Measurements from ENCODE around the gene HOXA6. TPM values are rescaled to one million over a fixed set of nuclear protein-coding genes. Genes with fewer than 3 reads are reported as not detected.

HOXA6 gene
- total RNA-seq, 2 experiments from 2014 or later, result not detected

DNA sequence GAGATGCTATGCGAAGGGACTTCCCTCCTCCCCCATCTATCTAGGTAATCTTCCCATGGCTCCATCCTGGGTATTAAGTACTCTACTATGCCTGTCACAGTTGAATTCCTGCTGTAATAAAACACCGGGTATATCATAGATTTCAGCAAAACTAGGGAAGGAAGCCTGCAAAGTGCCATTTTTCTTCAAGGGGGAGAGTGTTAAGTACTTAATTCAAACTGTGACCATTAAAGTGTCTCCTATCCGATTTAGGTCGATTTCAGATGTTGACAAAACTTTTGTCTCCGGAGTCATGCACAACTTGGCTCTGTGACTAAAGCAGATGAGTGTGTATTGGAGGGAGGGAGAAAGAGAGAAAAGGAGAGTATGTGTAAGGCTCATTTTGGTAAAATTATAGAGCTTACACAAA, 21.6 kb downstream of the HOXA6 start:
- H3K9me3 ChIP-seq (ENCODE audit: control insufficient read depth in 1 of 2, insufficient read depth in 1 of 2, low read length in 2 of 2), result peaks cover 0 to 12% of the 10 kb centered on the region in 2 experiments
- peaks cover 5% of the 10 kb centered on the region for H3K4me1 ChIP-seq (ENCODE audit: insufficient read depth, low read length)
- H3K27me3 ChIP-seq (ENCODE audit: control insufficient read depth in 1 of 2, insufficient read depth in 2 of 2, low read length in 2 of 2), result peaks cover 11 to 15% of the 10 kb centered on the region in 2 experiments
- intact Hi-C loops (cut with DNase I, micrococcal nuclease), result no loop called here
- Mint-ChIP-seq H3K27me3 (peaks cover 42% of the 10 kb centered on the region), H3K4me3 (no peak overlapping the region), H3K4me1 (ENCODE audit: low read depth) (no peaks in the 10 kb centered on the region), H3K9me3 (no peaks in the 10 kb centered on the region), H3K36me3 (ENCODE audit: low read depth) (no peaks in the 10 kb centered on the region), H3K27ac (no peak overlapping the region)
- no peak for ATAC-seq (ENCODE audit: poor library complexity)
- CTCF ChIA-PET, result no interaction called here
- TF ChIP-seq, protein P1, sequence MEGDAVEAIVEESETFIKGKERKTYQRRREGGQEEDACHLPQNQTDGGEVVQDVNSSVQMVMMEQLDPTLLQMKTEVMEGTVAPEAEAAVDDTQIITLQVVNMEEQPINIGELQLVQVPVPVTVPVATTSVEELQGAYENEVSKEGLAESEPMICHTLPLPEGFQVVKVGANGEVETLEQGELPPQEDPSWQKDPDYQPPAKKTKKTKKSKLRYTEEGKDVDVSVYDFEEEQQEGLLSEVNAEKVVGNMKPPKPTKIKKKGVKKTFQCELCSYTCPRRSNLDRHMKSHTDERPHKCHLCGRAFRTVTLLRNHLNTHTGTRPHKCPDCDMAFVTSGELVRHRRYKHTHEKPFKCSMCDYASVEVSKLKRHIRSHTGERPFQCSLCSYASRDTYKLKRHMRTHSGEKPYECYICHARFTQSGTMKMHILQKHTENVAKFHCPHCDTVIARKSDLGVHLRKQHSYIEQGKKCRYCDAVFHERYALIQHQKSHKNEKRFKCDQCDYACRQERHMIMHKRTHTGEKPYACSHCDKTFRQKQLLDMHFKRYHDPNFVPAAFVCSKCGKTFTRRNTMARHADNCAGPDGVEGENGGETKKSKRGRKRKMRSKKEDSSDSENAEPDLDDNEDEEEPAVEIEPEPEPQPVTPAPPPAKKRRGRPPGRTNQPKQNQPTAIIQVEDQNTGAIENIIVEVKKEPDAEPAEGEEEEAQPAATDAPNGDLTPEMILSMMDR (IDR thresholded peaks at IDR 0.05), result no peak
- no peak overlapping the region for H3K27ac ChIP-seq (ENCODE audit: low read depth in 1 of 2, low read length in 2 of 2)
- H3K36me3 ChIP-seq (ENCODE audit: insufficient read depth, low read length), result no peaks in the 10 kb centered on the region
- H3K4me3 ChIP-seq (ENCODE audit: low read length), result no peak overlapping the region
- no peak for DNase-seq
- POLR2A ChIA-PET, result no interaction called here

DNA sequence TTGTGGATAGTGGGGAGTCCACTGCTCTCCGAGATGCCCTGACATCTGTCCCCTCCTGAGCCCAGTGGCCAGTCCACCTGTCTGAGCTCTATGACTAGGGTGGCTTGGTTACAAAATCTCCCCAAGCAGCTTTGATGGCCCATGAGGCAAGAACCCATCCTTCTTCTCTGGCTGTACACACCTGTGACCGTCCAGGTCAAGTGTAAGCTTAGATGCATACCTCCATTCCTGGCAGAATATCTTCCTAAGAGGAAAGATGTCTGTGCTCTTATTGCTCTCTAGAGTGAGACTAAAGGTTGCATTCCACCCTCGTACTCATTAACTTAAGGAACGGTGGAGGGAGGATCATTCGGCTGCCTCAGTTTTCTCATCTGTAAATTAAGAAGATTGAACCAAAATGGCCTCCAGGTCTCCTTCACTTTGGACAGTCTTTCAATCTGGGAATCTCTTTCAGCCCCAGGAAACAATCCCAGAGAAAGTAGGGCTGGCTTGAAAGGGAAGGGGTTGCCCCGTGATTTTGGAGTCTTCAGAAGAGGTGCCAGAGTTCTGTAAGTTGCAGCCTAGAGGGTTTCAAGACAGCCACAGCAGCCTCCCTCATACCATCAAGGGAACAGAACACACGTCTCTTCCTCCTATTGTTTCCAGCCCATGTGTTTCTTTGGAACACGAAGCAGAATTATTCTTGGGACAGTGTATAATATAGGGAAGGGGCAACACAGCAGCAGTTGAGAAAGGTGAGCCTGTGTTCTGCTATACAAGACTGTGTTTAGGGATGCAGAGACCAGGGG, 22.5 kb downstream of the HOXA6 start:
- Histone ChIP-seq H3K27ac (ENCODE audit: low read depth in 1 of 2, low read length in 2 of 2) (no peak overlapping the region), H3K4me1 (ENCODE audit: insufficient read depth, low read length) (peaks cover 3% of the 10 kb centered on the region), H3K27me3 (ENCODE audit: control insufficient read depth in 1 of 2, insufficient read depth in 2 of 2, low read length in 2 of 2) (peaks cover 11 to 13% of the 10 kb centered on the region in 2 experiments), H3K4me3 (ENCODE audit: low read length) (no peak overlapping the region), H3K36me3 (ENCODE audit: insufficient read depth, low read length) (no peaks in the 10 kb centered on the region), H3K9me3 (ENCODE audit: control insufficient read depth in 1 of 2, insufficient read depth in 1 of 2, low read length in 2 of 2) (peaks cover 0 to 10% of the 10 kb centered on the region in 2 experiments)
- ChIA-PET CTCF (no interaction called here), POLR2A (no interaction called here)
- no peak for DNase-seq
- H3K4me3 Mint-ChIP-seq, result no peak overlapping the region
- H3K27me3 Mint-ChIP-seq, result peaks cover 42% of the 10 kb centered on the region
- ATAC-seq (ENCODE audit: poor library complexity), result no peak
- no peaks in the 10 kb centered on the region for H3K4me1 Mint-ChIP-seq (ENCODE audit: low read depth)
- no peaks in the 10 kb centered on the region for H3K9me3 Mint-ChIP-seq
- TF ChIP-seq, protein P1 (IDR thresholded peaks at IDR 0.05), result no peak
- H3K27ac Mint-ChIP-seq, result no peak overlapping the region
- H3K36me3 Mint-ChIP-seq (ENCODE audit: low read depth), result no peaks in the 10 kb centered on the region
- intact Hi-C loops (cut with DNase I, micrococcal nuclease), result no loop called here

DNA sequence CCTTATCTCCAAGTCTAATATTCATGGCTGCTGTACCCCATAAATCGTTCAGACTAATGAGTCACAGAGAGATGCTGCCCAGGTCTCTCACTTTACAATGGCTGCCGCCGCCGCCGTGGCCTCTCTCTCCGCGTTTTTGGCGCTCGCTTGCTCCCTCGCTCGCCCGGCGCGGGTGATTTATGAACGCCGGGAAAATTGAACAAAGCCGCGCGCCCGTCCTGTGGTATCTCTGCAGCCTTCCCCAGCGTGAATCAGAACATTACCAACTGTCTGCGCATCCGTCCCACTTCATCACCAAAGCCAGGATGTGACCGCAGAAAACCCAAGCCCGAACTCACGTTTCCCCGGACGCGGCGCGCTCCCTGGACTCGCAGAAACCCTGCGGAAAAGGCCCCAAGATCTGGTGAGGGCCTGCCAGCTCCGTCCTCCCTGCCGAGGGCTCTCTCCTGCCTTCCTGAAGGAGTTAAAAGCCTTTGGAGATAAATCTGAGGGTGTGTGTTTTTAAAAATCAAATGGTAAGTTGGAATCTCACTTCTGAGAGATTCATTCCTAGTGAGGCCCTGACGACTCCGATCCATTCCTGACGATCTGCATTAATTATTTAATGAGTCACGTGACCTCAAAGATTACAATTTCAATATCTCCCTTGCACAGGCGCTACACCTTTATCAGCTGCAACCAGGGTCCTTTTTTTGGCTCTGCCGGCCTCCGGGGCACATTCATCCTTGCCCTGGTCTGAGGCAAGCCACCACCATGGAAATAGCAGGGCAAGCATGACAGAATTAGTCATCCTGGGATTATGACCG, 23.3 kb downstream of the HOXA6 start:
- Mint-ChIP-seq H3K4me1 (ENCODE audit: low read depth) (no peaks in the 10 kb centered on the region), H3K27me3 (peaks cover 41% of the 10 kb centered on the region), H3K9me3 (no peaks in the 10 kb centered on the region), H3K4me3 (no peak overlapping the region), H3K27ac (no peak overlapping the region), H3K36me3 (ENCODE audit: low read depth) (no peaks in the 10 kb centered on the region)
- ATAC-seq (ENCODE audit: poor library complexity), result no peak
- Histone ChIP-seq H3K27me3 (ENCODE audit: control insufficient read depth in 1 of 2, insufficient read depth in 2 of 2, low read length in 2 of 2) (peaks cover 7 to 8% of the 10 kb centered on the region in 2 experiments), H3K27ac (ENCODE audit: low read depth in 1 of 2, low read length in 2 of 2) (no peak overlapping the region), H3K4me1 (ENCODE audit: insufficient read depth, low read length) (no peaks in the 10 kb centered on the region), H3K4me3 (ENCODE audit: low read length) (no peak overlapping the region), H3K36me3 (ENCODE audit: insufficient read depth, low read length) (no peaks in the 10 kb centered on the region), H3K9me3 (ENCODE audit: control insufficient read depth in 1 of 2, insufficient read depth in 1 of 2, low read length in 2 of 2) (peaks cover 0 to 7% of the 10 kb centered on the region in 2 experiments)
- intact Hi-C loops (cut with DNase I, micrococcal nuclease), result no loop called here
- CTCF ChIA-PET, result no interaction called here
- POLR2A ChIA-PET, result no interaction called here
- TF ChIP-seq, protein P1 (IDR thresholded peaks at IDR 0.05), result no peak
- no peak for DNase-seq

Measured in CD4-positive, alpha-beta T cell (primary cell).